Measurements from ENCODE around the gene KCNMA1.

Gene KCNMA1

DNA sequence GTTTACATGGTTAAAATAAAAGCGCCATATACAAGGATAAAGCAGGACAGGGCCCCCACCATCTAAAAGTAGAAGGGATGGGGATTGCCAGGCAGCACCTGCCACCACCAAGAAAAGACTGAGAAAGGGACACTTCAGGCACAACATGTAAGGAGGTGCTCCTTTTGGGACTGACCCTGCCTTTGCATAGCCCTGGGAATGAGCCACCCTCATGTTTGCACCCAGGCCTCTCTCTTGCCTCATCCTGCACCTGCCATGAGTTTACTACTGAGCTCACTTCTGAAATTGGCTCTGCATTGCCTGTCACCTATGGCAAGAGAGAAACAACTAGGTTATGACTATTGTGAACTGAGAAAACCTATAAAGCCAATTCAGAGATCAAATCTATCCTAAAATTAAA, 489.7 kb downstream of the KCNMA1 start:
- H3K36me3 ChIP-seq (ENCODE audit: control insufficient read depth, insufficient read depth, low read length), result no peaks in the 10 kb centered on the region
- H2AFZ ChIP-seq, result no peak overlapping the region
- no peak overlapping the region for H3K4me3 ChIP-seq (ENCODE audit: low read depth, low read length)
- no peak overlapping the region for H3K4me2 ChIP-seq (ENCODE audit: low read length)
- no peak overlapping the region for H3K9ac ChIP-seq
- H3K27ac ChIP-seq, result no peak overlapping the region
- H3K4me1 ChIP-seq, result no peaks in the 10 kb centered on the region
- H3K79me2 ChIP-seq, result no peaks in the 10 kb centered on the region
- no peaks in the 10 kb centered on the region for H3K9me3 ChIP-seq (ENCODE audit: control insufficient read depth, low read length)
- TF ChIP-seq CTCF (IDR thresholded peaks at IDR 0.05), result no peak
- no peaks in the 10 kb centered on the region for H3K27me3 ChIP-seq (ENCODE audit: control insufficient read depth, insufficient read depth, low read length)

GRCh38 chr10:77146712-77147336, 490.8 kb downstream of the KCNMA1 start:
- Histone ChIP-seq H3K27ac (no peak overlapping the region), H3K9me3 (ENCODE audit: control insufficient read depth, low read length) (no peaks in the 10 kb centered on the region), H3K36me3 (ENCODE audit: control insufficient read depth, insufficient read depth, low read length) (no peaks in the 10 kb centered on the region), H3K27me3 (ENCODE audit: control insufficient read depth, insufficient read depth, low read length) (no peaks in the 10 kb centered on the region), H3K4me2 (ENCODE audit: low read length) (no peak overlapping the region), H2AFZ (no peak overlapping the region), H3K79me2 (no peaks in the 10 kb centered on the region), H3K4me3 (ENCODE audit: low read depth, low read length) (no peak overlapping the region), H3K4me1 (no peaks in the 10 kb centered on the region), H3K9ac (no peak overlapping the region)
- TF ChIP-seq CTCF (IDR thresholded peaks at IDR 0.05), result no peak

- Histone ChIP-seq H3K9ac (no peak overlapping the region), H3K36me3 (ENCODE audit: control insufficient read depth, insufficient read depth, low read length) (no peaks in the 10 kb centered on the region), H3K4me1 (no peaks in the 10 kb centered on the region), H3K27me3 (ENCODE audit: control insufficient read depth, insufficient read depth, low read length) (no peaks in the 10 kb centered on the region), H3K4me2 (ENCODE audit: low read length) (no peak overlapping the region), H3K9me3 (ENCODE audit: control insufficient read depth, low read length) (no peaks in the 10 kb centered on the region), H2AFZ (no peak overlapping the region), H3K27ac (no peak overlapping the region), H3K4me3 (ENCODE audit: low read depth, low read length) (no peak overlapping the region), H3K79me2 (no peaks in the 10 kb centered on the region)
- TF ChIP-seq CTCF (IDR thresholded peaks at IDR 0.05), result no peak
Observed at GRCh38 chr10:77144656-77145055, 493.0 kb downstream of the KCNMA1 start.

DNA sequence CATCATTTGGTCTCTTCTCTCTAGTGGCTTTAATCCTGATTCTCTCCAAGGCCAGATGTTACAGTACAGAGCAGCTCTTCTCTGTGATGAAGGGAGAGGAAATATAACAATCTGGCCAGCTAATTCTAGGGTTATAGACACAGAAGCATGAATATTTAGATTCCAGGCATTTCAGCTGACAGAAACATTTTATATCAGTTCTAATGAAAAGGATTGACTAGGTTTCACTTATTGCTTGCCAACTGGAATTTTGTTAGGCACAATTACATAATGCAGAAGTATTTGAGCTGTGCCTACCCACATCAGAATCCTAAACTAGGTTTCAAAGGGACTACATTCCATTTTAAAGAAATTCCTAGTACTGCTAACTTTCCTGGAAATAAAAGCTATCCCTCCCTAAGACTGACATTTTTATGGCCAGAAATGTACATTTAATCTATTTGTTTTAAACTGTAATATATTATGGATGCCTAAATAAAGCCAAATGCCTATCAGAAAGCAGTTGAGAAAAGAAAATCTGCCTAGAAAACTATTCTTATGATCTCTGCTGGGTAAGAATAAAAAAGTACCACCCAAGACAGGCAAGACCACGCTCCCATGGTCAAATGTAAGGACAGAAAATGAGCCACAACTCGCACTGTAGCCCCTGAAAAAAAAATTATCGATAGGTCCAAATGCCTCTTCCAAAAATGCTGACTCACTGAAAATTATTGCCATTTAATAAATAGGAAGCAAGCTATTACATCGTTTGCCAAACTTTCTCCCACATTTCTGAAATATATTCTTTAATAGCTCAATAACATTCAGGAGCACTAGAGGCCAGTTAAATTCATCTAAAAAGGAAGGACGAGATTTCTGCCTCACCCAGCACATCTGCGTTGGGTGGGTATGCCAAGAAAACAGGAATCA, 498.1 kb downstream of the KCNMA1 start:
- H3K27me3 ChIP-seq (ENCODE audit: control insufficient read depth, insufficient read depth, low read length), result no peaks in the 10 kb centered on the region
- no peak overlapping the region for H3K27ac ChIP-seq
- H3K9ac ChIP-seq, result no peak overlapping the region
- no peaks in the 10 kb centered on the region for H3K4me1 ChIP-seq
- TF ChIP-seq CTCF (IDR thresholded peaks at IDR 0.05), result no peak
- no peak overlapping the region for H3K4me3 ChIP-seq (ENCODE audit: low read depth, low read length)
- H3K79me2 ChIP-seq, result no peaks in the 10 kb centered on the region
- H3K4me2 ChIP-seq (ENCODE audit: low read length), result no peak overlapping the region
- H2AFZ ChIP-seq, result no peak overlapping the region
- no peaks in the 10 kb centered on the region for H3K36me3 ChIP-seq (ENCODE audit: control insufficient read depth, insufficient read depth, low read length)
- H3K9me3 ChIP-seq (ENCODE audit: control insufficient read depth, low read length), result no peaks in the 10 kb centered on the region

All from parathyroid adenoma (tissue), 2 donors.